ENCODE measurements around the gene ACTR2.

- no peak for TF ChIP-seq POLR2A (IDR thresholded peaks at IDR 0.05)
- TF ChIP-seq, protein P1, sequence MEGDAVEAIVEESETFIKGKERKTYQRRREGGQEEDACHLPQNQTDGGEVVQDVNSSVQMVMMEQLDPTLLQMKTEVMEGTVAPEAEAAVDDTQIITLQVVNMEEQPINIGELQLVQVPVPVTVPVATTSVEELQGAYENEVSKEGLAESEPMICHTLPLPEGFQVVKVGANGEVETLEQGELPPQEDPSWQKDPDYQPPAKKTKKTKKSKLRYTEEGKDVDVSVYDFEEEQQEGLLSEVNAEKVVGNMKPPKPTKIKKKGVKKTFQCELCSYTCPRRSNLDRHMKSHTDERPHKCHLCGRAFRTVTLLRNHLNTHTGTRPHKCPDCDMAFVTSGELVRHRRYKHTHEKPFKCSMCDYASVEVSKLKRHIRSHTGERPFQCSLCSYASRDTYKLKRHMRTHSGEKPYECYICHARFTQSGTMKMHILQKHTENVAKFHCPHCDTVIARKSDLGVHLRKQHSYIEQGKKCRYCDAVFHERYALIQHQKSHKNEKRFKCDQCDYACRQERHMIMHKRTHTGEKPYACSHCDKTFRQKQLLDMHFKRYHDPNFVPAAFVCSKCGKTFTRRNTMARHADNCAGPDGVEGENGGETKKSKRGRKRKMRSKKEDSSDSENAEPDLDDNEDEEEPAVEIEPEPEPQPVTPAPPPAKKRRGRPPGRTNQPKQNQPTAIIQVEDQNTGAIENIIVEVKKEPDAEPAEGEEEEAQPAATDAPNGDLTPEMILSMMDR (IDR thresholded peaks at IDR 0.05), result no peak
Observed at GRCh38 chr2:65198737-65199136, 28.9 kb upstream of the ACTR2 start.
